ENCODE results near the gene SLC39A3.

SLC39A3 gene

GRCh38 chr19:2768365-2769132, 28.7 kb upstream of the SLC39A3 start:
- DNase-seq (ENCODE audit: low read depth in 2 of 2), result no peak

GRCh38 chr19:2767688-2768087, 27.9 kb upstream of the SLC39A3 start:
- no peak for DNase-seq (ENCODE audit: low read depth in 2 of 2)

GRCh38 chr19:2766594-2767372, 27.0 kb upstream of the SLC39A3 start:
- no peak for DNase-seq (ENCODE audit: low read depth in 2 of 2)

GRCh38 chr19:2765376-2765775, 25.6 kb upstream of the SLC39A3 start:
- DNase-seq (ENCODE audit: low read depth in 2 of 2), result no peak

- DNase-seq (ENCODE audit: low read depth in 2 of 2), result no peak
These were observed 25.1 kb upstream of the SLC39A3 start for GRCh38 chr19:2764945-2765344.

GRCh38 chr19:2763687-2764086, 23.9 kb upstream of the SLC39A3 start:
- DNase-seq (ENCODE audit: low read depth in 2 of 2), result no peak

- DNase-seq (ENCODE audit: low read depth in 2 of 2), result no peak
These were observed 23.1 kb upstream of the SLC39A3 start for GRCh38 chr19:2762783-2763496.

- DNase-seq (ENCODE audit: low read depth in 2 of 2), result no peak
These were observed 22.3 kb upstream of the SLC39A3 start for GRCh38 chr19:2761876-2762782.

GRCh38 chr19:2761309-2761677, 21.5 kb upstream of the SLC39A3 start:
- DNase-seq (ENCODE audit: low read depth in 2 of 2), result no peak

- no peak for DNase-seq (ENCODE audit: low read depth in 2 of 2)
These were observed 20.1 kb upstream of the SLC39A3 start for GRCh38 chr19:2759965-2760364.

GRCh38 chr19:2759362-2759761, 19.5 kb upstream of the SLC39A3 start:
- no peak for DNase-seq (ENCODE audit: low read depth in 2 of 2)

- DNase-seq (ENCODE audit: low read depth in 2 of 2), result no peak
These were observed 18.9 kb upstream of the SLC39A3 start for GRCh38 chr19:2758601-2759313.

- no peak for DNase-seq (ENCODE audit: low read depth in 2 of 2)
These were observed 17.4 kb upstream of the SLC39A3 start for GRCh38 chr19:2756921-2757881.

- no peak for DNase-seq (ENCODE audit: low read depth in 2 of 2)
These were observed 16.7 kb upstream of the SLC39A3 start for GRCh38 chr19:2756477-2756876.

GRCh38 chr19:2755811-2756210, 16.0 kb upstream of the SLC39A3 start:
- no peak for DNase-seq (ENCODE audit: low read depth in 2 of 2)

GRCh38 chr19:2755448-2755705, 15.6 kb upstream of the SLC39A3 start:
- DNase-seq (ENCODE audit: low read depth in 2 of 2), result no peak

GRCh38 chr19:2754659-2755447, 15.0 kb upstream of the SLC39A3 start:
- no peak for DNase-seq (ENCODE audit: low read depth in 2 of 2)

GRCh38 chr19:2751438-2751830, 11.6 kb upstream of the SLC39A3 start:
- no peak for DNase-seq (ENCODE audit: low read depth in 2 of 2)

- no peak for DNase-seq (ENCODE audit: low read depth in 2 of 2)
These were observed 11.1 kb upstream of the SLC39A3 start for GRCh38 chr19:2750808-2751437.

Data from stimulated activated CD4-positive, alpha-beta T cell treated with anti-CD3 and anti-CD28 coated beads, Interleukin-1b, Interleukin-23, amount 100 ng/mL, for 4 hours (primary cell).